Neural progenitor cell (in vitro differentiated cells): Measurements from ENCODE around the gene GNB4.

Experiments
- CTCF ChIP-seq: fragments of 200-600 bp; sonication (generic); IDR thresholded peaks from 2 replicates; pipeline ENCODE4 v1.5.1; 2017; ENCODE audit warnings: antibody characterized with exemption, mild to moderate bottlenecking
- EZH2 ChIP-seq: fragments of 200-600 bp; sonication (generic); IDR thresholded peaks from 2 replicates; pipeline ENCODE4 v1.6.1; 2017; ENCODE audit warnings: antibody characterized with exemption, mild to moderate bottlenecking, moderate library complexity
- EZH2phosphoT487 ChIP-seq: fragments of 200-600 bp; sonication (generic); IDR thresholded peaks from 2 replicates; pipeline ENCODE4 v1.6.1; 2017; ENCODE audit warnings: antibody characterized with exemption

- TF ChIP-seq CTCF (no peak), EZH2phosphoT487 (no peak), EZH2 (no peak)
Observed at GRCh38 chr3:179447251-179447650, 4.0 kb downstream of the GNB4 start.
